ENCODE measurements around the gene PCDHGA10. TPM values are rescaled to one million over a fixed set of nuclear protein-coding genes. Genes with fewer than 3 reads are reported as not detected.
A peak's percentile ranks its signal among the peaks of the same experiment; 100 is the strongest.
"Not testable (repeated sequence)": the region's sequence is repeated elsewhere in the genome, so short reads cannot be mapped to it uniquely, and the experiment has no call there.

PCDHGA10 gene
- total RNA-seq, 2 experiments from 2014 or later: 0.08 TPM; not detected in 1

DNA sequence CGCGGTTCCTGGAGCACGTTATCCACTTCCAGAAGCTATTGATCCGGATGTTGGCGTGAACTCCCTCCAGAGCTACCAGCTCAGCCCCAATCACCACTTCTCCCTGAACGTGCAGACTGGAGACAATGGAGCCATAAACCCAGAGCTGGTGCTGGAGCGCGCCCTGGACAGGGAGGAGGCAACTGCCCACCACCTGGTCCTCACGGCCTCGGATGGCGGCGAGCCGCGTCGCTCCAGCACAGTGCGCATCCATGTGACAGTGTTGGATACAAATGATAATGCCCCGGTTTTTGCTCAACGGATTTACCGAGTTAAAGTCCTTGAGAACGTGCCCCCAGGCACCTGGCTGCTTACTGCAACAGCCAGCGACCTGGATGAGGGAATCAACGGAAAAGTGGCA is 9.4 kb upstream of the PCDHGA10 start:
- H3K27ac ChIP-seq (ENCODE audit: low read depth in 1 of 2, low read length in 2 of 2): no peak overlapping the region
- no peaks in the 10 kb centered on the region for H3K36me3 ChIP-seq (ENCODE audit: insufficient read depth, low read length)
- no peak for DNase-seq
- peaks cover 54 to 86% of the 10 kb centered on the region in 2 experiments for H3K27me3 ChIP-seq (ENCODE audit: control insufficient read depth in 1 of 2, insufficient read depth in 2 of 2, low read length in 2 of 2)
- ChIA-PET CTCF (no interaction called here), POLR2A (no interaction called here)
- no peak for ATAC-seq (ENCODE audit: poor library complexity)
- TF ChIP-seq, protein P1, sequence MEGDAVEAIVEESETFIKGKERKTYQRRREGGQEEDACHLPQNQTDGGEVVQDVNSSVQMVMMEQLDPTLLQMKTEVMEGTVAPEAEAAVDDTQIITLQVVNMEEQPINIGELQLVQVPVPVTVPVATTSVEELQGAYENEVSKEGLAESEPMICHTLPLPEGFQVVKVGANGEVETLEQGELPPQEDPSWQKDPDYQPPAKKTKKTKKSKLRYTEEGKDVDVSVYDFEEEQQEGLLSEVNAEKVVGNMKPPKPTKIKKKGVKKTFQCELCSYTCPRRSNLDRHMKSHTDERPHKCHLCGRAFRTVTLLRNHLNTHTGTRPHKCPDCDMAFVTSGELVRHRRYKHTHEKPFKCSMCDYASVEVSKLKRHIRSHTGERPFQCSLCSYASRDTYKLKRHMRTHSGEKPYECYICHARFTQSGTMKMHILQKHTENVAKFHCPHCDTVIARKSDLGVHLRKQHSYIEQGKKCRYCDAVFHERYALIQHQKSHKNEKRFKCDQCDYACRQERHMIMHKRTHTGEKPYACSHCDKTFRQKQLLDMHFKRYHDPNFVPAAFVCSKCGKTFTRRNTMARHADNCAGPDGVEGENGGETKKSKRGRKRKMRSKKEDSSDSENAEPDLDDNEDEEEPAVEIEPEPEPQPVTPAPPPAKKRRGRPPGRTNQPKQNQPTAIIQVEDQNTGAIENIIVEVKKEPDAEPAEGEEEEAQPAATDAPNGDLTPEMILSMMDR (IDR thresholded peaks at IDR 0.05): no peak
- no peak overlapping the region for H3K4me3 ChIP-seq (ENCODE audit: low read length)
- H3K27me3 Mint-ChIP-seq: peaks cover 82% of the 10 kb centered on the region
- no peak overlapping the region for H3K27ac Mint-ChIP-seq
- peaks cover 49 to 51% of the 10 kb centered on the region in 2 experiments for H3K9me3 ChIP-seq (ENCODE audit: control insufficient read depth in 1 of 2, insufficient read depth in 1 of 2, low read length in 2 of 2)
- H3K4me1 Mint-ChIP-seq (ENCODE audit: low read depth): peaks cover 7% of the 10 kb centered on the region
- intact Hi-C loops (cut with DNase I, micrococcal nuclease): no loop called here
- no peaks in the 10 kb centered on the region for H3K4me1 ChIP-seq (ENCODE audit: insufficient read depth, low read length)
- H3K9me3 Mint-ChIP-seq: peaks cover 7% of the 10 kb centered on the region
- no peak overlapping the region for H3K4me3 Mint-ChIP-seq
- H3K36me3 Mint-ChIP-seq (ENCODE audit: low read depth): peaks cover 29% of the 10 kb centered on the region

- intact Hi-C loops (cut with DNase I, micrococcal nuclease); H3K36me3 ChIP-seq (ENCODE audit: insufficient read depth, low read length); H3K27ac ChIP-seq (ENCODE audit: low read depth in 1 of 2, low read length in 2 of 2); H3K4me1 Mint-ChIP-seq (ENCODE audit: low read depth); H3K4me1 ChIP-seq (ENCODE audit: insufficient read depth, low read length); H3K27ac Mint-ChIP-seq: not testable (repeated sequence)
- Mint-ChIP-seq H3K27me3 (peaks cover 79% of the 10 kb centered on the region), H3K36me3 (ENCODE audit: low read depth) (peaks cover 24% of the 10 kb centered on the region), H3K9me3 (peaks cover 13% of the 10 kb centered on the region), H3K4me3 (peak within 1 kb of the TSS; percentile 56)
- TF ChIP-seq, protein P1 (IDR thresholded peaks at IDR 0.05): peak; percentile 33
- ATAC-seq (ENCODE audit: poor library complexity) (peak; percentile 59), DNase-seq (peak in 6 of 14 experiments; percentile 22 to 49 (median 42))
- ChIA-PET POLR2A (interaction anchor here (1.0 kb wide), 1 partner anchor 87 kb away, joined by 5 read pairs; the partner anchor contains the start of gene TAF7), CTCF (interaction anchor here (0.6 to 1.4 kb wide), 12 partner anchors 8 to 156 kb away, joined by 3 to 10 read pairs (median 3); partner anchors contain the start of genes PCDHGA11 and PCDHGB7)
- peaks cover 68 to 86% of the 10 kb centered on the region in 2 experiments for H3K27me3 ChIP-seq (ENCODE audit: control insufficient read depth in 1 of 2, insufficient read depth in 2 of 2, low read length in 2 of 2)
- H3K4me3 ChIP-seq (ENCODE audit: low read length): peak within 1 kb of the TSS; percentile 13
- peaks cover 44 to 47% of the 10 kb centered on the region in 2 experiments for H3K9me3 ChIP-seq (ENCODE audit: control insufficient read depth in 1 of 2, insufficient read depth in 1 of 2, low read length in 2 of 2)
These were observed 4.8 kb upstream of the PCDHGA10 start, which contains the start of gene PCDHGB6 for GRCh38 chr5:141407790-141408505. PCDHGB6 (plus strand) TSS chr5:141408021; CDS start chr5:141408203, 182 bp downstream.

DNA sequence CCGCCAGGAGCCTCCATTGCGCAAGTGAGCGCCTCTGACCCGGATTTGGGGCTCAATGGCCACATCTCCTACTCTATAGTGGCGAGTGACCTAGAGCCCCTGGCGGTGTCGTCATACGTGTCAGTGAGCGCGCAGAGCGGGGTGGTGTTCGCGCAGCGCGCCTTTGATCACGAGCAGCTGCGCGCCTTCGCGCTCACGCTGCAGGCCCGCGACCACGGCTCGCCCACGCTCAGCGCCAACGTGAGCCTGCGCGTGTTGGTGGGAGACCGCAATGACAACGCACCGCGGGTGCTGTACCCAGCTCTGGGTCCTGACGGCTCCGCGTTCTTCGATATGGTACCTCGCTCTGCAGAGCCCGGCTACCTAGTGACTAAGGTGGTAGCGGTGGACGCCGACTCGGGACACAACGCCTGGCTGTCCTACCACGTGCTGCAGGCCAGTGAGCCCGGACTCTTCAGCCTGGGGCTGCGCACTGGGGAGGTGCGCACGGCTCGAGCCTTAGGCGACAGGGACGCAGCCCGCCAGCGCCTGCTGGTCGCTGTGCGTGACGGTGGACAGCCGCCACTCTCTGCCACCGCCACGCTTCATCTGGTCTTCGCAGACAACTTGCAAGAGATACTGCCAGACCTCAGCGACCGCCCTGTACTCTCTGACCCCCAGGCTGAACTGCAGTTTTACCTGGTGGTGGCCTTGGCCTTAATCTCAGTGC is 3.0 kb upstream of the PCDHGA10 start:
- TF ChIP-seq, protein P1 (IDR thresholded peaks at IDR 0.05): no peak

More for the DNA sequence above, 3.0 kb upstream of the PCDHGA10 start:
- ChIA-PET CTCF (no interaction called here), POLR2A (no interaction called here)
- Mint-ChIP-seq H3K9me3 (peaks cover 14% of the 10 kb centered on the region), H3K4me3 (no peak overlapping the region), H3K36me3 (ENCODE audit: low read depth) (peaks cover 29% of the 10 kb centered on the region), H3K4me1 (ENCODE audit: low read depth) (peaks cover 24% of the 10 kb centered on the region), H3K27ac (no peak overlapping the region), H3K27me3 (peaks cover 79% of the 10 kb centered on the region)
- ATAC-seq (ENCODE audit: poor library complexity) (no peak), DNase-seq (no peak)
- intact Hi-C loops (cut with DNase I, micrococcal nuclease): loop anchor here (2.0 to 10.0 kb wide), 4 partner anchors 45 to 153 kb away; partner anchors contain the start of genes PCDHGA5 (in 1 of the 2) and TAF7 (in 1 of the 2)
- Histone ChIP-seq H3K36me3 (ENCODE audit: insufficient read depth, low read length) (no peaks in the 10 kb centered on the region), H3K4me1 (ENCODE audit: insufficient read depth, low read length) (peaks cover 12% of the 10 kb centered on the region), H3K27ac (ENCODE audit: low read depth in 1 of 2, low read length in 2 of 2) (no peak overlapping the region), H3K27me3 (ENCODE audit: control insufficient read depth in 1 of 2, insufficient read depth in 2 of 2, low read length in 2 of 2) (peaks cover 70 to 84% of the 10 kb centered on the region in 2 experiments), H3K9me3 (ENCODE audit: control insufficient read depth in 1 of 2, insufficient read depth in 1 of 2, low read length in 2 of 2) (peaks cover 37 to 49% of the 10 kb centered on the region in 2 experiments), H3K4me3 (ENCODE audit: low read length) (no peak overlapping the region)
